Cerebellar nuclear complex (tissue), 1 donor: ENCODE results near the gene PPAN.

Experiments used
- DNase-seq, 2 experiments: peaks; one replicate each; lab custom pipeline; 2025; lab: John Stamatoyannopoulos, UW

PPAN gene

DNA sequence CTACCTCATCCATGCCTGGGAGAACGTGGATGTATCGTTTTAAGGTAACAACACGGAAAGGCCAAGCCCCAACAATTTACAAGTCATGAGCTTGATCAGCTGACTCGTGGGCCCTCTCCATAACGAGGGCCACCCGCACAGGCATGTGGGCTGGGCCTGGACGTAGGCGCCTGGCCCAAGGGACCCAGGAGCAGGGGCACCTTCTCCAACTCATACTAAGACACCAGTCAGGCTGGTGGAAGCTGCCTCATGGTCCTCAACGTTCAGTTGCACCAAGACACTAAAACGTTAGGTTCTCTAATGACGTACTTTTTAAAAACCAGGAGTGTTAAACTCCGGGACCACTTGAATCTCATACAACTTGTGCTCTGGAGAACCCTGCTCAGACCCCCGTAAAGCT lies 35.3 kb downstream of the PPAN start:
- DNase-seq = no peak

DNA sequence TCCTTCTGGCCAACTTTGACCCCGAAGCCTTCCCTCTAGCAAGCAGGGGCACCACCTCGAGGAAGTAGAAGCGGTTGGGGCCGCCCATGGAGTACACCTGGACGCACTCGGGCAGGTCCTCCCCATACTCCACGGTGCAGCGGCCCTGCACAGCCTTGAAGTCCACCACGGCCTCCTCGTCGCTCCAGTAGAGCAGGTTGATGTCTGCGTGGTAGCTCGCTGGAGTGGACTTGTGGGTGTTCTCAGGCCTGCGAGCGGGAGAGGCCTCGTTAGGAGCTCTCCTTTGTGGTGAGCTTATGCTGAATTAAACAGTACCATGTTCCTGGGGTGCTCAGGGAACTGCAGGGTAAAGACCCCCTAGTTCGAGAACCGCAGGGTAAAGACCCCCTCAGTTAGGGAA lies 35.8 kb downstream of the PPAN start:
- no peak for DNase-seq

DNA sequence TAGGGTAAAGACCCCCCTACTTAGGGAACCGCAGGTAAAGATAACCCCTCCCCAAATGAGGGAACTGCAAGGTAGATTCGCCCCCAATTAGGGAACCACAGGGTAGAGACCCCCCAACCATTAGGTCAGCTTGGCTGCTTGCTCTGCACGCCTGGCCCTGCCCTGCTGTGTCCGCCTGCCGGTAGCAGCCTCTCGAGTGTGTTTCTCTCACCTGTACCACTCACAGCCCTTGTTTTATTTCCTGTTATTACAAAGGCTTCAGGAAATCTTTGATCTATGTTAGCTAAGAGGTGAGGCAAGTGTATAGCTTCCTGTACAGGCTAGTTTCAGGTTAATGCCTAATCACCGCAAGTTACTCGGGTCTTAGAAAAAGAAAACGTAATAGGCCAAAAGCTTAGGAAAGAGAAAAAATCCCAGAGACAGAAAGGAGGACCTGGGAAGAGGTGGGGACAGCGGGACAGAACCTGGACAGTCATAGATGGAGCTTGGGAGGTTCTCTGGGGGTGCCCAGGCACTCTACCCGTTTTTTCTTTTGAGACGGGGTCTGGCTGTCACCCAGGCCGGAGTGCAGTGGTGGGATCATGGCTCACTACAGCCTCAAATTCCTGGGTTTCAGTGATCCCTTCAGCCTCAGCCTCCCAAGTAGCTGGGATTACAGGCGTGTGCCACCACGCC lies 36.7 kb downstream of the PPAN start:
- no peak for DNase-seq

- DNase-seq = no peak
Measured at GRCh38 chr19:10143681-10144080, 37.5 kb downstream of the PPAN start.

DNA sequence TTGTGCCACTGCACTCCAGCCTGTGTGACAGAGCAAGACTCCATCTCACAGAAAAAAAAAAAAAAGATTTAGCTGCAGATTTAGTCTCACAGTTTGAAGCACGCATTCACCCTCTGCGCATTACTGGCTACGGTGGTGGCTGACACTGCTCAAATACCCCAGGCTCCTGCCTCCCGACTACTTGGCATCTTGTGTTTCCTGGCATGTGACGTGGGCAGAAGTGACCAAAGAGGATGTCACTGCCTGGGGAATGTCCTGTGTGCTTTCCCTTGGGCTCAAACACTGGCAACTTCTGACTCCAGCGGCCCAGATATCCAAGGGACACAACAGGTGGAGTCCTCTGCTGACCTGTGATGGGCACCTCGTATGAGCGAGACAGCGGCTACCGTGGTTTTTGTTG lies 38.2 kb downstream of the PPAN start:
- DNase-seq = no peak

GRCh38 chr19:10145031-10145430 lies 38.9 kb downstream of the PPAN start:
- DNase-seq = no peak

DNA sequence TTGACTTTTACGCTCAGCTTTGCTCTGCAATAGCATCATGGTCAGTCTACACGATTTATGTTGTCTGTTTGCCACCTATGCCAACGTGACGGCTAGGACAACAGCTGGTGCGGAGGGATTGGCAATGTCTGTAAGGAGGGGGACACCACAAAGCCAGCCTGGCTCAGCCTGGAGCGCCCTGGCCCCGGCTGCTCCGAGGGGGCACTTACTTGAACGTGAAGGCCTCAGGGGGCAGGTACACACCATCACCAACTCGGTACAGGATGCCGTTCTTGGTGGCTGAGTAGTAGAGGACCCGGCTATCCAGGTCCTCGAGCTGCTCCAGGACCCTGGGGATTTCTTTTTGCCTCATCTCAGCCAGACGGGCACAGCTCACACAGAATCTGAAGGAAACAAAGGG lies 40.0 kb downstream of the PPAN start:
- no peak for DNase-seq

DNA sequence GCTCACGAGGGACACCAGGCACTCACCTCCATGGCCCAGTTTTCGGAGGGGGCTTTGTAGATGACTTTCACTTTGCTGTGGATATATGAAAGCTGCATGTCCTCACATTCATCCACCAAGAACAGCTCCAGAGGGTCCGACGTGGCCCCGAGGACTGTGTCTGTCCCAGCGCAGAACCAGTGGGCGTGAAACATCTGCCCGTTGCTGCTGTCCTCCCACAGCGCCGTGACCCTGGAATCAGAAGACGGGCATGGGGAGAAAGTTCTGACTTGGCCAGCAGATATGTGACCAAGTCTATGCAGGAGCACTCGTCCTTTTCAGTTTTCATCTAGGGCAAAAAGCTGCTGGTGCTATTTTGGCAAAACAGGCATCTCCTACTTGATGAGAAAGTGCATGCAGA lies 43.3 kb downstream of the PPAN start:
- DNase-seq = no peak

DNA sequence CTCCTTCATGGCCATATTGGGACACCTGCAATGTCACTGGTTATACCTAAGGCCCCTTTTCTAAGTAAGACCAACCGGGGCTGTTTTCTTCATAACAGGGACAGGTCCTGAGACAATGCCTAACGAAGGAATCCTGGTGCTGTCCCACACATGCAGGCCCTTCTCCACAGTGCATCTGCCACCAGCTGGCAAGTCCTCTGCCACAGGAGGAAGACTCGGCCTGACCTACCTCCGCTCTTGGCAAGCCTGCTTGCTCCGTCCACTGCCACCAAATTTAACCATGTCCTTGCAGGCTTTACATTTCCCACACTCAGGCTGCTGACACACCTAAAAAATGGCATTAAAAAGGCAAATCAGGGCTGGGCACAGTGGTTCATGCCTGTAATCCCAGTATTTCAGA lies 45.4 kb downstream of the PPAN start:
- peak; percentile 54 to 69 for DNase-seq

DNA sequence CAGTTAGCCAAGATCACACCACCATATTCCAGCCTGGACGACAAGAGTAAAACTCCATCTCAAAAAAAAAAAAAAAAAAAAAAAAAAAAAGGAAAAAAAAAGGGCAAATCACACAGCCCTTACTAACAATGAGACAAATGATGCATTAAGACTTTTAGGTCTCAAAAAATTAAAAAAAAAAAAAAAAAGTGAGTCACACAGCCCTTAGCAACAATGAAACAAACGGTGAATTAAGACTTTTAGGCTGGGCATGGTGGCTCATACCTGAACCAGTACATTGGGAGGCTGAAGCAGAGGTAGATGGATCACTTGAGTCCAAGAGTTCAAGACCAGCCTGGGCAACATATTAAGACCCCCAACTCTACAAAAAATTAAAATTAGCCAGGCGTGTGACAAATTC lies 45.9 kb downstream of the PPAN start:
- DNase-seq = no peak

GRCh38 chr19:10155839-10156238 lies 49.7 kb downstream of the PPAN start:
- DNase-seq = no peak

DNA sequence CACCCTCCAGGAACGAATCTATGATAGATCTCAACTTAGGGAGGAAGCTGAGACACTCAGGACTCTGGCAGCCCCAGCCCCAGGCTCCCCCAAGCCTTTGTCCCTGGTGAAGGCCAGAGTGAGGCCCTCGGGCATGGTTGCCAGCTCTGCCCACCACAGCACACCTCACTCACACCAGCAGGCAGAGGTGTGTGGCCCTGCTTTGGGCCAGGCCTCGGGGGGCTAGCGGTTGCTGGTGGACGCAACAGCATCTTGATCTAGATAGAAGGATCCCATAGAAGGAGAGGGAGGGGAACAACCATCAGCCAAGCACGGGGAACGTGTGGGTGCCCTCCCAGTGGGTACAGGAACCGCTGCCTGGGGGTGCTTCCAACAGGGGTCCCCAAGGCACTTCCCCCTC lies 51.9 kb downstream of the PPAN start:
- no peak for DNase-seq

DNA sequence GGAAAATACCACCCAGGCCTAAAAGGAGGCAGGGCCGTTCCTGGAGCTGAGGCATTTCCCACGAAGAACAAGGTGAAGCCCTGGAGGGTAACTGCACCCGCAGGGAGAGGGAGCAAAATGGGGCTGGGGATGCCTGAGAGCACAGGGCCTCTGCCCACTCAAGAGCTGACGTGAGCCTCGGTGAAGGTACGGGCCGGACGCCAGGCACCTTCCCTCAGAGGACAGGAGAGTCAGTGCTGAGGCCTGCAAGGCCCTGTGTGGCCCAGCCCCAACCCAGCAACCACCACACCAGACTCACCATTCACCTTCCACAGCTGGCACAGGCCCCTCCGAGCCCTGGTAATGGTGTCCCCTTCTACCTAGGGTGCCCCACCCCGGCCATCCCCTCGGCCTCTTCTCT lies 52.3 kb downstream of the PPAN start:
- no peak for DNase-seq

DNA sequence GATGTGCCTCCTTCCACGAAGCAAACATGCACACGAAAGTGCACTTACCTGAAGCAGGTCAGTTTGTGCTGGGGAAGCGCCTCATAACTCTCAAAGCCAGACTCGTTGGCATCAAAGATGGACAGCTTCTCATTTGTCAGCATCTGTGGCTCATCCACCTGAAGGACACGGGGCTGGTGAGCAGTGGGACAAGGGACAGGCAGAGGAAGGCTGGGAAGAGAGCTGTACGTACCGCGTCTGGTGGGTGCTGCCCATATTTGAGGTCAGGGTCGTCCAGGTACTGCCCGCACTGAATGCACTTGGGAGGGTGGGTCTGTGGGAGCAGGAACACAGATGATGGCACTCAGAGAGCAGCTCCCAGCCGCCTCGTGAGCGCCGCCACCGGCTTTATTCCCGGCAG lies 53.4 kb downstream of the PPAN start:
- DNase-seq = no peak
